ENCODE measurements around the gene CDCP1.
A peak's percentile ranks its signal among the peaks of the same experiment; 100 is the strongest.
"Not testable (repeated sequence)": the region's sequence is repeated elsewhere in the genome, so short reads cannot be mapped to it uniquely, and the experiment has no call there.

The CDCP1 gene

GRCh38 chr3:45060165-45060892 lies 85.8 kb downstream of the CDCP1 start:
- no peak for ATAC-seq
- Mint-ChIP-seq H3K9me3 (no peaks in the 10 kb centered on the region), H3K4me1 (peaks cover 37% of the 10 kb centered on the region), H3K27ac (no peak overlapping the region), H3K27me3 (peaks cover 9% of the 10 kb centered on the region), H3K4me3 (no peak overlapping the region), H3K36me3 (ENCODE audit: low read depth) (no peaks in the 10 kb centered on the region)
- DNase-seq, result no peak

DNA sequence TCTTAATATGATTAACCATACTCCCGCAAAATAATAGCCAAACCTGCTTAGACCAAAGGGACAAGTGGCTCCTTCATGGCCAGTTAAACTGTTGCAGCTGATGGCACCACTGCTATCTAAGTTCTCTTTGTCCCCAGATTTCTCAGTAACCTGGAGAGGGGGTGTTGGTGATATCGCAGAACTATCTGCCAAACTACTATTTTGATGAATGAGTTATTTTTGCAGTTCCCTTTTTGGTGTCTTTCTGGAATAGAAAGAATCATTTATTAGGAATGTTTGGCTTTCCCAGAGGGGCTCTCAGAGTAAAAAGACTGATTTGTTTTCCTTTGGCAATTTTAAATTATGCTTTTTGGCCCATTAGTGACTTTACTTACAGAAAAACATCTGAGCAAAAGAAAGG lies 87.0 kb downstream of the CDCP1 start:
- ATAC-seq (no peak), DNase-seq (no peak)
- Mint-ChIP-seq H3K36me3 (ENCODE audit: low read depth) (no peaks in the 10 kb centered on the region), H3K4me3 (no peak overlapping the region), H3K9me3 (no peaks in the 10 kb centered on the region), H3K27me3 (peaks cover 9% of the 10 kb centered on the region), H3K27ac (no peak overlapping the region), H3K4me1 (peaks cover 31% of the 10 kb centered on the region)

DNA sequence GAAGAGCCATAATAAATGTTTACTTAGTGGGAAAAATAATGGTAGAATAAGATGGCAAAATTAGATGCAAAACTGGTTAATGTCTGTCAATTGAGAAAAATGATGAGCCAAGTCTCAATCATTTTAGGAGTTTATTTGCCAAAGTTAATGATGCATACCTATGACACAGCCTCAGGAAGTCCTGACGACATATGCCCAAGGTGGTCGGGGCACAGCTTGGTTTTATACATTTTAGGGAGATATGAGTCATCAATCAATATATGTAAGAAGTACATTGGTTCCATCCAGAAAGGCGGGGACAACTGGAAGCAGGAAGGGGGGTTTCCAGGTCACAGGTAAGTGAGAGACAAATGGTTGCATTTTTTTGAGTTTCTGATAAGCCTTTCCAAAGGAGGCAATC lies 88.6 kb downstream of the CDCP1 start:
- Mint-ChIP-seq H3K27me3 (peaks cover 9% of the 10 kb centered on the region), H3K4me3 (no peak overlapping the region), H3K4me1 (peaks cover 38% of the 10 kb centered on the region), H3K9me3 (no peaks in the 10 kb centered on the region), H3K27ac (peak overlapping the region; percentile 40), H3K36me3 (ENCODE audit: low read depth) (no peaks in the 10 kb centered on the region)
- DNase-seq, result no peak
- ATAC-seq, result peak; percentile 33

DNA sequence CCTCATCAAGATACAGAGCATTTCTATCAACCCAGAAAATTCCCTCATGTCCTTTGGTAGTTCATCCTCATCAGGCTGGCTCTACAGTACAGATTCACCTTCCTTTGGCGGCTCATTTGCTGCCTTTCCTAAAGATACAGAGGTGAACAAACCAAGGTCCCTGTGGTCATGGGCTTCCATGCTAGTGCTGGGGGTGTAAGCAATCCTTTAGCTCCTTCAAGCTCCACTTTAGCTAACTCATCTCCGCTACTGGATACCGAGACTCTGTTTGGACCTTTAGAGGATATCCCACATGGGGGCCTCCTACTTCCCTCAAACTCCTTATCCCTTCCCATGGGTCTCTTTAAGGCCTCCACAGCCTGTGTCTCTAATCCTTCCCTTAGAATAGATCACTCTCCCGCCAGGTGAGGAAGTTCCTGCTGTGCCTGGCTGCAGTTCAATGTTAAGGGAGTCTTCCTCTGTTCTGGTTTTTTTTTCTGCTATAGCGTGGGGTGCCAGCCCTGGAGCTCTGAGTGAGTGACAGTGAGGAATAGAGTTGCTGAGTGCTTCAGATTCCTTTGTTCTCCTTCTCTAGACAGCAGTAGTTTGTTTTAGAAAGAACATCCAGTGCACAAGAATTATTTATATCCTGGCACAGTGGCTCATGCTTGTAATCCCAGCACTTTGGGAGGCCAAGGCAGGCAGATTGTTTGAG lies 89.4 kb downstream of the CDCP1 start:
- Mint-ChIP-seq H3K36me3 (ENCODE audit: low read depth) (no peaks in the 10 kb centered on the region), H3K27me3 (peaks cover 9% of the 10 kb centered on the region), H3K4me1 (peaks cover 36% of the 10 kb centered on the region), H3K9me3 (no peaks in the 10 kb centered on the region), H3K4me3 (no peak overlapping the region), H3K27ac (no peak overlapping the region)
- ATAC-seq, result no peak
- no peak for DNase-seq

DNA sequence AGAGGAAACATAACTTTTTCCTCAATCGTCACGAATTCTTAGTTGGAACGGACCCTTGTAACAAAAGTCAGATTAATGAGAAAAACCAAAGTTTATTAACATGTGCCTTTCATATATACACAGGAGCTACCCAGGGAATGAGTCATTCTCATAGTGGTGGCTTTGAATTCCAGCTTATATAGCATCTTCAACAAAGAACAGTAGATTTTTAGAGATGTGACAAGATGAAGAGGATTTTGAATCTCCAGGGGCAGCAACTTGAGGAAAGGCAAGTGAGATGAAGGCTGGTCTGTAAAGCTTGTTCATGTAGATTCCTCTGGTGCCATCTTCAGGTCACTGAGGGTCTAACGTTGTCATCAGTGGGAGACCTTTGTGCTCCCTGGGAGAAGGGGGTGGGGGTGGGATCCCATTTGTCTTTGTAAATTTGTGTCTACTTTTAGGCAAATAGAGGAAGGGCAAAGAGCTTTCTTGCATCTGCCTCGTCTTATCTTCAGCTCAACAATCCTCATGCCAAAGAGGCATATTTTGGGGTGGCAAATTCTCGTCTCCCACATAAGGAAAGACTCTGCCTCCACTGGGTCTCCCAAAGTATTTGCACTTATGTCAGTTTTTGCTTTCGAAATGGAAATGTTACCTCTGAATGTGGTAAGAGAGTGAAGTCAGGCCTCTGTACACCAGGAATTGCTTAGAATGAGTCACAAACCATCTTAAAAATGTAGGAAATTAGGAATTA lies 90.6 kb downstream of the CDCP1 start:
- H3K27me3 Mint-ChIP-seq, result peaks cover 11% of the 10 kb centered on the region
- H3K27ac Mint-ChIP-seq, result no peak overlapping the region
- no peaks in the 10 kb centered on the region for H3K36me3 Mint-ChIP-seq (ENCODE audit: low read depth)
- no peak overlapping the region for H3K4me3 Mint-ChIP-seq
- peaks cover 36% of the 10 kb centered on the region for H3K4me1 Mint-ChIP-seq
- H3K9me3 Mint-ChIP-seq, result no peaks in the 10 kb centered on the region
- ATAC-seq, result no peak
- no peak for DNase-seq

DNA sequence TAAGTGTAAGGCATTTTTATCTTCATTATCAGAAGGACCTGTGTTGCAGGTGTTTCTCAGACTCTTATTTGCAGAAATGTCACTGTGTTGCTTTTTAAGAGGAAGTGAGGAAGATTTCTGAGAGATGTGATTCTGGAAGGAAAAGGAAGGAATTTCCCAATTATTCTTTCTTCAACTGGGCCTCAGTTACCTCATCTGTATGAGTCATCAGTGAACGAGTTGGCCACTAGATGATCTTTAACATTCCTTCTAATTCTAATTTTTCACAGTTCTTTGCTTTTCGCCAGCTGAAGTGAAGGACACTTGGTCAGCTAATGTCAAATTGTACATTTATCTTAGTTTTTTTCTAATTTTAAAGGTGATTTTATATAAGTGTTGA lies 91.2 kb downstream of the CDCP1 start:
- H3K9me3 Mint-ChIP-seq, result no peaks in the 10 kb centered on the region
- no peak overlapping the region for H3K4me3 Mint-ChIP-seq
- H3K27me3 Mint-ChIP-seq, result peaks cover 14% of the 10 kb centered on the region
- ATAC-seq, result no peak
- H3K4me1 Mint-ChIP-seq, result peaks cover 36% of the 10 kb centered on the region
- DNase-seq, result no peak
- no peaks in the 10 kb centered on the region for H3K36me3 Mint-ChIP-seq (ENCODE audit: low read depth)
- no peak overlapping the region for H3K27ac Mint-ChIP-seq

- peaks cover 21% of the 10 kb centered on the region for H3K27me3 Mint-ChIP-seq
- H3K27ac Mint-ChIP-seq, result no peak overlapping the region
- H3K9me3 Mint-ChIP-seq, result no peaks in the 10 kb centered on the region
- no peak overlapping the region for H3K4me3 Mint-ChIP-seq
- peaks cover 36% of the 10 kb centered on the region for H3K4me1 Mint-ChIP-seq
- no peaks in the 10 kb centered on the region for H3K36me3 Mint-ChIP-seq (ENCODE audit: low read depth)
- DNase-seq (no peak), ATAC-seq (no peak)
Measured at GRCh38 chr3:45054196-45054857, 91.9 kb downstream of the CDCP1 start.

- H3K36me3 Mint-ChIP-seq (ENCODE audit: low read depth); H3K4me3 Mint-ChIP-seq; ATAC-seq; DNase-seq; H3K9me3 Mint-ChIP-seq; H3K27ac Mint-ChIP-seq: not testable (repeated sequence)
- Mint-ChIP-seq H3K4me1 (peaks cover 33% of the 10 kb centered on the region), H3K27me3 (peaks cover 22% of the 10 kb centered on the region)
Measured at GRCh38 chr3:45053805-45054195, 92.4 kb downstream of the CDCP1 start.

GRCh38 chr3:45051685-45052084 lies 94.5 kb downstream of the CDCP1 start:
- Mint-ChIP-seq H3K4me1 (peaks cover 18% of the 10 kb centered on the region), H3K27ac (no peak overlapping the region), H3K4me3 (no peak overlapping the region), H3K27me3 (peaks cover 25% of the 10 kb centered on the region), H3K9me3 (no peaks in the 10 kb centered on the region), H3K36me3 (ENCODE audit: low read depth) (no peaks in the 10 kb centered on the region)
- ATAC-seq (no peak), DNase-seq (no peak)

DNA sequence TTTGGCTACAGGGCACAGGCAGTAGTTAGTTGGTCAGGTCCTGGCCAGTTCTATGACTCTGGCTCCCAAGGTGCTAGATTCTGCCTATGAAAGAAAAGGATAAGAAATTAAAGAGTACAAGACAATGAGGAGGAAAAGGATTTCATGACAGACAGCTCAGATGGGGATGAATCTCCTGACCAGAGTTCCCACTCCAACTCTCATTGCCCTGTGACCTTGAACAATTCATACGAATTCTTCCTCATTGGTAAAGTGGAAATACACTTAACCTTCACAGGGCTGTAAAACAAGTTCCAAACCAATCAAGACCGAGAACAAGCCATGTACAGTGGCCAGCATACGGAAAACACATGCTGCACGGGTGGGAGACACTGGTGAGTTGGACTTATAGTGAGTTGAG lies 96.4 kb downstream of the CDCP1 start:
- Mint-ChIP-seq H3K4me1 (peaks cover 7% of the 10 kb centered on the region), H3K9me3 (no peaks in the 10 kb centered on the region), H3K36me3 (ENCODE audit: low read depth) (no peaks in the 10 kb centered on the region), H3K4me3 (no peak overlapping the region), H3K27ac (no peak overlapping the region), H3K27me3 (peaks cover 32% of the 10 kb centered on the region)
- ATAC-seq, result no peak
- no peak for DNase-seq

- H3K4me3 Mint-ChIP-seq, result no peak overlapping the region
- DNase-seq, result no peak
- no peaks in the 10 kb centered on the region for H3K4me1 Mint-ChIP-seq
- no peaks in the 10 kb centered on the region for H3K9me3 Mint-ChIP-seq
- H3K36me3 Mint-ChIP-seq (ENCODE audit: low read depth), result no peaks in the 10 kb centered on the region
- ATAC-seq, result no peak
- no peak overlapping the region for H3K27ac Mint-ChIP-seq
- peaks cover 32% of the 10 kb centered on the region for H3K27me3 Mint-ChIP-seq
Measured at GRCh38 chr3:45048244-45048643, 97.9 kb downstream of the CDCP1 start.

- H3K4me3 Mint-ChIP-seq, result no peak overlapping the region
- DNase-seq (no peak), ATAC-seq (no peak)
- peaks cover 22% of the 10 kb centered on the region for H3K4me1 Mint-ChIP-seq
- H3K36me3 Mint-ChIP-seq (ENCODE audit: low read depth), result no peaks in the 10 kb centered on the region
- H3K27ac Mint-ChIP-seq, result no peak overlapping the region
- H3K9me3 Mint-ChIP-seq, result no peaks in the 10 kb centered on the region
- H3K27me3 Mint-ChIP-seq, result peaks cover 21% of the 10 kb centered on the region
Measured at GRCh38 chr3:45043728-45044299, 102.4 kb downstream of the CDCP1 start.

- DNase-seq, result no peak
Measured at GRCh38 chr3:45042162-45042561, 104.0 kb downstream of the CDCP1 start.

DNA sequence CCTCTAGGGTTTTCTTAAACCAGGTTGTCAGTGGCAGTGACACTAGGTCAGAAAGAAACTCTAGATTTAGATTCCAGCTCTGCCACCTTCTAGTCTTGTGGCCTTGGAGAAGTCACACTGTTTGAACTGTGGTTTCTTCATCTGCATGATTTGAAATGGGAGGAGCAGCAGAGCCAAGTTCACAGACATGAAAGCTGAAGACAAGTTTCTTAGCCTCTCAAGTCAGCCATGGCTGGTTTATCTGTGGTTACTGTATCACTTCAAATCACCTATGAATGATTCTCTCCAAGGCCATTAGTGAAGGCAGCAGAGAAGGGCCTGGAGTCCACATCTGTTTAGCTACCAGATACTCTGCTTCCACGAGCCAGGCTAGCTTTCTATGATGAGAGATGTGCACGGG lies 104.5 kb downstream of the CDCP1 start:
- Mint-ChIP-seq H3K27me3 (peaks cover 23% of the 10 kb centered on the region), H3K27ac (no peak overlapping the region), H3K9me3 (no peaks in the 10 kb centered on the region), H3K4me1 (peaks cover 22% of the 10 kb centered on the region), H3K4me3 (no peak overlapping the region), H3K36me3 (ENCODE audit: low read depth) (no peaks in the 10 kb centered on the region)
- no peak for ATAC-seq
- no peak for DNase-seq

More at GRCh38 chr3:45042162-45042561, 104.0 kb downstream of the CDCP1 start:
- H3K4me1 Mint-ChIP-seq, result peaks cover 22% of the 10 kb centered on the region
- H3K9me3 Mint-ChIP-seq, result no peaks in the 10 kb centered on the region
- peaks cover 21% of the 10 kb centered on the region for H3K27me3 Mint-ChIP-seq
- H3K36me3 Mint-ChIP-seq (ENCODE audit: low read depth), result no peaks in the 10 kb centered on the region
- ATAC-seq, result no peak
- no peak overlapping the region for H3K27ac Mint-ChIP-seq
- no peak overlapping the region for H3K4me3 Mint-ChIP-seq

Data from activated naive CD8-positive, alpha-beta T cell treated with anti-CD3 and anti-CD28 coated beads, Interleukin-2, amount 50 U/mL, for 24 hours (primary cell).